Measurements from ENCODE around the gene ZNF835.

DNA sequence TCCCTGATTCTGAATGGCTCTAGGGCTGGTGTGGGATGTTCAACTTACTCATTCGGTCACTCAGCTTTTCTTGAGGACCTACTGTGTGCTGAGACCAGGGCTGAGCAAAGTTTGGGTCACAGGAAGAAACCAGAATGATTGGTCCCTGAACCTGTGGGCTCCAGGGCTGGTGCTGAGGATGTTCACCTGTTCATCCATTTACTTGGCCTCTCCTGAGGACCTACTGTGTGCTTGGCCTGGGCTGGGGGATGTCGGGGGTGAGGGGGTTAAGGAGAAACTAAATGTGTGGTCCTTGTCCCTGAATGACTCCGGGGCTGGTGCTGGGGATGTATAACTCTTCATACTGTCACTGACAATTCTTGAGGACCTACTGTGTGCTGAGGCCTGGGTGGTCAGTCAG lies 10.3 kb downstream of the ZNF835 start:
- TF ChIP-seq, protein P1, sequence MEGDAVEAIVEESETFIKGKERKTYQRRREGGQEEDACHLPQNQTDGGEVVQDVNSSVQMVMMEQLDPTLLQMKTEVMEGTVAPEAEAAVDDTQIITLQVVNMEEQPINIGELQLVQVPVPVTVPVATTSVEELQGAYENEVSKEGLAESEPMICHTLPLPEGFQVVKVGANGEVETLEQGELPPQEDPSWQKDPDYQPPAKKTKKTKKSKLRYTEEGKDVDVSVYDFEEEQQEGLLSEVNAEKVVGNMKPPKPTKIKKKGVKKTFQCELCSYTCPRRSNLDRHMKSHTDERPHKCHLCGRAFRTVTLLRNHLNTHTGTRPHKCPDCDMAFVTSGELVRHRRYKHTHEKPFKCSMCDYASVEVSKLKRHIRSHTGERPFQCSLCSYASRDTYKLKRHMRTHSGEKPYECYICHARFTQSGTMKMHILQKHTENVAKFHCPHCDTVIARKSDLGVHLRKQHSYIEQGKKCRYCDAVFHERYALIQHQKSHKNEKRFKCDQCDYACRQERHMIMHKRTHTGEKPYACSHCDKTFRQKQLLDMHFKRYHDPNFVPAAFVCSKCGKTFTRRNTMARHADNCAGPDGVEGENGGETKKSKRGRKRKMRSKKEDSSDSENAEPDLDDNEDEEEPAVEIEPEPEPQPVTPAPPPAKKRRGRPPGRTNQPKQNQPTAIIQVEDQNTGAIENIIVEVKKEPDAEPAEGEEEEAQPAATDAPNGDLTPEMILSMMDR (IDR thresholded peaks at IDR 0.05): no peak
- TF ChIP-seq POLR2A (IDR thresholded peaks at IDR 0.05): no peak

Data from uterus (tissue), 2 donors.